C4-2B (cell line): Measurements from ENCODE around the gene FOXP1.

Experiments used
- H3K27ac ChIP-seq: fragments of 450-650 bp; 2 replicates; pipeline ENCODE4 v1.5.1; 2017
- CTCF ChIP-seq: fragments of 450-650 bp; conservative IDR thresholded peaks from 2 replicates; pipeline ENCODE4 v1.5.1; 2017; ENCODE audit warnings: mild to moderate bottlenecking
- ZFX ChIP-seq: fragments of 450-650 bp; IDR thresholded peaks from 2 replicates; pipeline ENCODE4 v1.6.1; 2017

FOXP1 gene

GRCh38 chr3:71318458-71318827, 265.1 kb downstream of the FOXP1 start:
- no peak for TF ChIP-seq CTCF
- TF ChIP-seq ZFX = no peak
- no peak overlapping the region for H3K27ac ChIP-seq

GRCh38 chr3:71317749-71318457, 265.6 kb downstream of the FOXP1 start:
- H3K27ac ChIP-seq = no peak overlapping the region
- TF ChIP-seq CTCF (no peak), ZFX (no peak)

- no peak overlapping the region for H3K27ac ChIP-seq
- TF ChIP-seq ZFX = no peak
Observed at GRCh38 chr3:71317140-71317539, 266.4 kb downstream of the FOXP1 start.

GRCh38 chr3:71316066-71316777, 267.3 kb downstream of the FOXP1 start:
- no peak for TF ChIP-seq ZFX
- TF ChIP-seq CTCF = no peak
- no peak overlapping the region for H3K27ac ChIP-seq

- H3K27ac ChIP-seq = no peak overlapping the region
- no peak for TF ChIP-seq CTCF
Observed at GRCh38 chr3:71315431-71315830, 268.1 kb downstream of the FOXP1 start.

GRCh38 chr3:71313844-71314243, 269.7 kb downstream of the FOXP1 start:
- H3K27ac ChIP-seq = no peak overlapping the region
- TF ChIP-seq CTCF (no peak), ZFX (no peak)

GRCh38 chr3:71312461-71312860, 271.1 kb downstream of the FOXP1 start:
- TF ChIP-seq CTCF (no peak), ZFX (no peak)
- H3K27ac ChIP-seq = no peak overlapping the region

- TF ChIP-seq ZFX (no peak), CTCF (no peak)
- no peak overlapping the region for H3K27ac ChIP-seq
Observed at GRCh38 chr3:71311661-71312046, 271.9 kb downstream of the FOXP1 start.
